ENCODE data around the gene FMN2.

The FMN2 gene

GRCh38 chr1:240188139-240188538 is 96.5 kb downstream of the FMN2 start:
- Histone ChIP-seq H2AFZ (no peak overlapping the region), H3K27ac (peak overlapping the region; percentile 87), H3K9ac (no peak overlapping the region), H3K4me2 (ENCODE audit: low read length) (peak overlapping the region; percentile 58), H3K36me3 (ENCODE audit: control insufficient read depth, insufficient read depth, low read length) (no peaks in the 10 kb centered on the region), H3K79me2 (no peaks in the 10 kb centered on the region), H3K27me3 (ENCODE audit: control insufficient read depth, insufficient read depth, low read length) (no peaks in the 10 kb centered on the region), H3K4me3 (ENCODE audit: low read depth, low read length) (peak overlapping the region; percentile 28), H3K4me1 (peaks cover 14% of the 10 kb centered on the region), H3K9me3 (ENCODE audit: control insufficient read depth, low read length) (no peaks in the 10 kb centered on the region)
- no peak for TF ChIP-seq CTCF (IDR thresholded peaks at IDR 0.05)

- H2AFZ ChIP-seq: no peak overlapping the region
- no peaks in the 10 kb centered on the region for H3K27me3 ChIP-seq (ENCODE audit: control insufficient read depth, insufficient read depth, low read length)
- no peaks in the 10 kb centered on the region for H3K9me3 ChIP-seq (ENCODE audit: control insufficient read depth, low read length)
- H3K4me2 ChIP-seq (ENCODE audit: low read length): peak overlapping the region; percentile 58
- TF ChIP-seq CTCF (IDR thresholded peaks at IDR 0.05): peak; percentile 64
- peaks cover 14% of the 10 kb centered on the region for H3K4me1 ChIP-seq
- H3K27ac ChIP-seq: peak overlapping the region; percentile 87
- H3K4me3 ChIP-seq (ENCODE audit: low read depth, low read length): no peak overlapping the region
- no peak overlapping the region for H3K9ac ChIP-seq
- H3K79me2 ChIP-seq: no peaks in the 10 kb centered on the region
- no peaks in the 10 kb centered on the region for H3K36me3 ChIP-seq (ENCODE audit: control insufficient read depth, insufficient read depth, low read length)
Measured at GRCh38 chr1:240189386-240189989, 97.8 kb downstream of the FMN2 start.

GRCh38 chr1:240190881-240191401 is 99.3 kb downstream of the FMN2 start:
- Histone ChIP-seq H3K4me1 (peaks cover 9% of the 10 kb centered on the region), H3K9me3 (ENCODE audit: control insufficient read depth, low read length) (no peaks in the 10 kb centered on the region), H3K4me3 (ENCODE audit: low read depth, low read length) (no peak overlapping the region), H3K36me3 (ENCODE audit: control insufficient read depth, insufficient read depth, low read length) (no peaks in the 10 kb centered on the region), H3K9ac (no peak overlapping the region), H2AFZ (no peak overlapping the region), H3K27me3 (ENCODE audit: control insufficient read depth, insufficient read depth, low read length) (no peaks in the 10 kb centered on the region), H3K27ac (no peak overlapping the region), H3K79me2 (no peaks in the 10 kb centered on the region), H3K4me2 (ENCODE audit: low read length) (no peak overlapping the region)
- peak; percentile 48 for TF ChIP-seq CTCF (IDR thresholded peaks at IDR 0.05)

- Histone ChIP-seq H3K4me3 (ENCODE audit: low read depth, low read length) (no peak overlapping the region), H3K79me2 (peaks cover 3% of the 10 kb centered on the region), H3K27me3 (ENCODE audit: control insufficient read depth, insufficient read depth, low read length) (no peaks in the 10 kb centered on the region), H3K36me3 (ENCODE audit: control insufficient read depth, insufficient read depth, low read length) (no peaks in the 10 kb centered on the region), H3K27ac (no peak overlapping the region), H3K4me2 (ENCODE audit: low read length) (no peak overlapping the region), H3K9ac (no peak overlapping the region), H2AFZ (no peak overlapping the region), H3K4me1 (peaks cover 3% of the 10 kb centered on the region), H3K9me3 (ENCODE audit: control insufficient read depth, low read length) (no peaks in the 10 kb centered on the region)
- no peak for TF ChIP-seq CTCF (IDR thresholded peaks at IDR 0.05)
Measured at GRCh38 chr1:240192851-240193250, 101.2 kb downstream of the FMN2 start.

GRCh38 chr1:240193679-240194078 is 102.0 kb downstream of the FMN2 start:
- Histone ChIP-seq H3K4me1 (no peaks in the 10 kb centered on the region), H3K9me3 (ENCODE audit: control insufficient read depth, low read length) (no peaks in the 10 kb centered on the region), H3K4me2 (ENCODE audit: low read length) (no peak overlapping the region), H3K27me3 (ENCODE audit: control insufficient read depth, insufficient read depth, low read length) (no peaks in the 10 kb centered on the region), H3K9ac (no peak overlapping the region), H3K36me3 (ENCODE audit: control insufficient read depth, insufficient read depth, low read length) (no peaks in the 10 kb centered on the region), H3K27ac (no peak overlapping the region), H3K4me3 (ENCODE audit: low read depth, low read length) (no peak overlapping the region), H3K79me2 (peaks cover 3% of the 10 kb centered on the region), H2AFZ (no peak overlapping the region)
- TF ChIP-seq CTCF (IDR thresholded peaks at IDR 0.05): no peak
